NCI-H2107 treated with DMSO at 0.1 percent for 48 hours (cell line): ENCODE data around the gene GAPDHS.

Experiments used
- DNase-seq: peaks from one replicate; lab custom pipeline; 2025; ENCODE audit not compliant: unreplicated experiment; lab: John Stamatoyannopoulos, UW

The GAPDHS gene

GRCh38 chr19:35556025-35556590, 22.9 kb downstream of the GAPDHS start:
- no peak for DNase-seq

- no peak for DNase-seq
Observed at GRCh38 chr19:35556846-35557538, 23.7 kb downstream of the GAPDHS start.

GRCh38 chr19:35557539-35558399, 24.5 kb downstream of the GAPDHS start:
- no peak for DNase-seq

GRCh38 chr19:35558400-35559280, 25.4 kb downstream of the GAPDHS start:
- DNase-seq, result no peak

- DNase-seq, result no peak
Observed at GRCh38 chr19:35559281-35559659, 26.0 kb downstream of the GAPDHS start.

- DNase-seq, result no peak
Observed at GRCh38 chr19:35559781-35560180, 26.5 kb downstream of the GAPDHS start.

- DNase-seq, result no peak
Observed at GRCh38 chr19:35560271-35560670, 27.0 kb downstream of the GAPDHS start.

GRCh38 chr19:35560677-35561076, 27.4 kb downstream of the GAPDHS start:
- DNase-seq, result no peak

- DNase-seq, result no peak
Observed at GRCh38 chr19:35561436-35561835, 28.2 kb downstream of the GAPDHS start.

- no peak for DNase-seq
Observed at GRCh38 chr19:35562336-35562735, 29.1 kb downstream of the GAPDHS start.

- no peak for DNase-seq
Observed at GRCh38 chr19:35562776-35563175, 29.5 kb downstream of the GAPDHS start.

GRCh38 chr19:35563207-35563829, 30.1 kb downstream of the GAPDHS start, which contains the start of gene ATP4A:
Gene ATP4A, minus strand, starts transcription at chr19:35563658. Its CDS starts 29 bp downstream, at chr19:35563629.
- no peak for DNase-seq

- DNase-seq, result no peak
Observed at GRCh38 chr19:35565016-35565856, 32.0 kb downstream of the GAPDHS start.

- no peak for DNase-seq
Observed at GRCh38 chr19:35566738-35567137, 33.5 kb downstream of the GAPDHS start.

- no peak for DNase-seq
Observed at GRCh38 chr19:35569281-35569781, 36.1 kb downstream of the GAPDHS start.

GRCh38 chr19:35571406-35571965, 38.2 kb downstream of the GAPDHS start:
- no peak for DNase-seq

- DNase-seq, result no peak
Observed at GRCh38 chr19:35577918-35578317, 44.7 kb downstream of the GAPDHS start.

- no peak for DNase-seq
Observed at GRCh38 chr19:35578707-35579106, 45.5 kb downstream of the GAPDHS start.

- DNase-seq, result no peak
Observed at GRCh38 chr19:35582760-35583159, 49.5 kb downstream of the GAPDHS start.
